Upper lobe of right lung (tissue), 1 donor: Measurements from ENCODE around the gene HOXD8. TPM values are rescaled to one million over a fixed set of nuclear protein-coding genes. Genes with fewer than 3 reads are reported as not detected.
A peak's percentile ranks its signal among the peaks of the same experiment; 100 is the strongest.

ENCODE experiments used
- ATAC-seq: fragments of 200-7000 bp; cut with Tn5 transposase; one replicate; pipeline ENCODE4 v1.9.1; 2020; ENCODE audit warnings: mild to moderate bottlenecking, moderate library complexity
- DNase-seq: peaks from one replicate; pipeline ENCODE4 v3.0.0-alpha.2; 2020
- H3K27ac ChIP-seq: fragments of 200-600 bp; one replicate; pipeline ENCODE4 v1.8.0; 2022
- H3K27me3 ChIP-seq: fragments of 200-600 bp; one replicate; pipeline ENCODE4 v1.8.0; 2022; ENCODE audit warnings: mild to moderate bottlenecking
- H3K36me3 ChIP-seq: fragments of 200-600 bp; one replicate; pipeline ENCODE4 v1.8.0; 2022
- H3K4me1 ChIP-seq: fragments of 200-600 bp; one replicate; pipeline ENCODE4 v1.8.0; 2022
- H3K4me3 ChIP-seq: fragments of 200-600 bp; one replicate; pipeline ENCODE4 v1.8.0; 2022; ENCODE audit warnings: mild to moderate bottlenecking
- H3K9me3 ChIP-seq: fragments of 200-600 bp; one replicate; pipeline ENCODE4 v1.8.0; 2022
- intact Hi-C: fragments of 100-400 bp; cut with DNase I; formaldehyde crosslinking; loops from one replicate; pipeline ENCODE4 v1.11.0; 2022
- total RNA-seq: library from RNA; stranded (reverse); fragmentation: NEBNext Ultra II Directional; extraction: Animal tissue kit (Norgen Biotek cat#: 25700); gene quantifications from one replicate; pipeline ENCODE4 v1.2.1, GENCODE V29; 2021
- TF ChIP-seq, protein P1 (sequence below): fragments of 200-600 bp; IDR thresholded peaks from one replicate; pipeline ENCODE4 v1.8.0; 2022; ENCODE audit warnings: antibody characterized with exemption
- donor health status: DM: no; HTN: yes; CAD: no; lungs with severe emphysema.

Gene HOXD8
- total RNA-seq, 1 donor from 2014 or later, result 2.6 TPM

DNA sequence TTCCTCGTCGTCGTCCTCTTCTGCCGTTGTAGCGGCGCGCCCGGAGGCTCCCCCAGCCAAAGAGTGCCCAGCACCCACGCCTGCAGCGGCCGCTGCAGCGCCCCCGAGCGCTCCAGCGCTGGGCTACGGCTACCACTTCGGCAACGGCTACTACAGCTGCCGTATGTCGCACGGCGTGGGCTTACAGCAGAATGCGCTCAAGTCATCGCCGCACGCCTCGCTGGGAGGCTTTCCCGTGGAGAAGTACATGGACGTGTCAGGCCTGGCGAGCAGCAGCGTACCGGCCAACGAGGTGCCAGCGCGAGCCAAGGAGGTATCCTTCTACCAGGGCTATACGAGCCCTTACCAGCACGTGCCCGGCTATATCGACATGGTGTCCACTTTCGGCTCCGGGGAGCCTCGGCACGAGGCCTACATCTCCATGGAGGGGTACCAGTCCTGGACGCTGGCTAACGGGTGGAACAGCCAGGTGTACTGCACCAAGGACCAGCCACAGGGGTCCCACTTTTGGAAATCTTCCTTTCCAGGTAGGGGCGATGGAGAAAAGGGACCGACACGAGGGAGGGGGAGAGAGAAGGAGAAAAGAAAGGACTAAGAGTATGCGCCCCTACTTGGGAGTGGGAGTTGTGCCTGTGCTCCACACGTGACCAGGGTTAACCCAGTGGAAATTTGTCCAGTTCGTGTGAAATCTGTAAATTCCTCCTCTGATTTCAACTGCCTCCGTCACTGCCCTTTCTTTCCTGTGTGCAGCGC is 36.2 kb upstream of the HOXD8 start:
- no peak for ATAC-seq
- Histone ChIP-seq H3K36me3 (no peaks in the 10 kb centered on the region), H3K4me1 (peaks cover 28% of the 10 kb centered on the region), H3K27ac (no peak overlapping the region), H3K9me3 (no peaks in the 10 kb centered on the region), H3K4me3 (no peak overlapping the region), H3K27me3 (peaks cover 99% of the 10 kb centered on the region)
- intact Hi-C loops, result no loop called here
- TF ChIP-seq, protein P1, sequence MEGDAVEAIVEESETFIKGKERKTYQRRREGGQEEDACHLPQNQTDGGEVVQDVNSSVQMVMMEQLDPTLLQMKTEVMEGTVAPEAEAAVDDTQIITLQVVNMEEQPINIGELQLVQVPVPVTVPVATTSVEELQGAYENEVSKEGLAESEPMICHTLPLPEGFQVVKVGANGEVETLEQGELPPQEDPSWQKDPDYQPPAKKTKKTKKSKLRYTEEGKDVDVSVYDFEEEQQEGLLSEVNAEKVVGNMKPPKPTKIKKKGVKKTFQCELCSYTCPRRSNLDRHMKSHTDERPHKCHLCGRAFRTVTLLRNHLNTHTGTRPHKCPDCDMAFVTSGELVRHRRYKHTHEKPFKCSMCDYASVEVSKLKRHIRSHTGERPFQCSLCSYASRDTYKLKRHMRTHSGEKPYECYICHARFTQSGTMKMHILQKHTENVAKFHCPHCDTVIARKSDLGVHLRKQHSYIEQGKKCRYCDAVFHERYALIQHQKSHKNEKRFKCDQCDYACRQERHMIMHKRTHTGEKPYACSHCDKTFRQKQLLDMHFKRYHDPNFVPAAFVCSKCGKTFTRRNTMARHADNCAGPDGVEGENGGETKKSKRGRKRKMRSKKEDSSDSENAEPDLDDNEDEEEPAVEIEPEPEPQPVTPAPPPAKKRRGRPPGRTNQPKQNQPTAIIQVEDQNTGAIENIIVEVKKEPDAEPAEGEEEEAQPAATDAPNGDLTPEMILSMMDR, result no peak
- no peak for DNase-seq

DNA sequence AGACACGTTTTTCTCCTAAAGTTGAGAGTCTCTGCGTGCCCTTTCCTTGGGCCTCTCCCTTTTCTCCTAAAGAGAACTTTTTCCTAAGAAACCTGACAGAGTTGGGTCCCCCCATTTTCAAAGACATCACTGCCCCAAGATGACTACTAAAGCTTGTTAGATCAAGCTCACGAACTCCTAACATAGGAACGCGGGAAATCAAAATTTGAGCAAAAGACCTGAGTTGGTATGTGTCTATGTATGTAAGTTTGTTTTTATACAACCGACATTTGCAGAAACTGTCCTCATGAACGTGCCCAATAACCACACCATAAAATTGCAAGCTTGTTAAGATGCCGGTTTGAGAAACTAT is 35.6 kb upstream of the HOXD8 start:
- ATAC-seq, result no peak
- no peaks in the 10 kb centered on the region for H3K36me3 ChIP-seq
- intact Hi-C loops, result no loop called here
- peaks cover 99% of the 10 kb centered on the region for H3K27me3 ChIP-seq
- no peak overlapping the region for H3K27ac ChIP-seq
- TF ChIP-seq, protein P1, result no peak
- no peak for DNase-seq
- peaks cover 25% of the 10 kb centered on the region for H3K4me1 ChIP-seq
- H3K4me3 ChIP-seq, result no peak overlapping the region
- no peaks in the 10 kb centered on the region for H3K9me3 ChIP-seq

DNA sequence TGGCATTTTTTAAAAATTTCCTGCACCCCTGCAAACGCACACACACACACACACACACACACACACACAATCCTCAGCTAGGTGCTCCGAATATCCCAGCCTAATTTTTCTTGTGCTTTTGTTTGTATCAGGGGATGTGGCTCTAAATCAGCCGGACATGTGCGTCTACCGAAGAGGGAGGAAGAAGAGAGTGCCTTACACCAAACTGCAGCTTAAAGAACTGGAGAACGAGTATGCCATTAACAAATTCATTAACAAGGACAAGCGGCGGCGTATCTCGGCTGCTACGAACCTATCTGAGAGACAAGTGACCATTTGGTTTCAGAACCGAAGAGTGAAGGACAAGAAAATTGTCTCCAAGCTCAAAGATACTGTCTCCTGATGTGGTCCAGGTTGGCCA is 35.2 kb upstream of the HOXD8 start:
- Histone ChIP-seq H3K4me3 (no peak overlapping the region), H3K4me1 (peaks cover 25% of the 10 kb centered on the region), H3K27ac (no peak overlapping the region), H3K9me3 (no peaks in the 10 kb centered on the region), H3K27me3 (peaks cover 99% of the 10 kb centered on the region), H3K36me3 (no peaks in the 10 kb centered on the region)
- TF ChIP-seq, protein P1, result no peak
- intact Hi-C loops, result no loop called here
- no peak for DNase-seq
- ATAC-seq, result no peak

DNA sequence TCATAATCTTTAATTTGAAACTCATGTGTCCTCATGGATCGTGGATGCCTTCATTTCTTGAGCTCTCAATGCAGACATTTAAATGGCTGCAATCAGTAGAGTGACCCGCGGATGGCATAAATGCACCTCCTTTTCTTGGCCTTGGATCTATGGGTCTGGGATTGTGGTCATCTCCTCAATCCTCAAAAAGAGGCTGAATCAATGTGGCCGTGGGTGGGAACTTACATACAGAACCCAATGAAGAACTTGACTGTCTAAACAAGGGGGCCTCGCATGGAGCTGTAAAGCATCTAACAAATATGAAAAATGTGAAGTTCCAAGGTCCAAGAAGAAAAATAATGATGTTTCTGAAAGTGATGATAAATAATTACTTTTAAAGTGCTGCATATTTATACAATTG is 34.1 kb upstream of the HOXD8 start:
- Histone ChIP-seq H3K4me1 (peaks cover 25% of the 10 kb centered on the region), H3K36me3 (no peaks in the 10 kb centered on the region), H3K27ac (no peak overlapping the region), H3K4me3 (no peak overlapping the region), H3K9me3 (no peaks in the 10 kb centered on the region), H3K27me3 (peaks cover 99% of the 10 kb centered on the region)
- TF ChIP-seq, protein P1, result no peak
- intact Hi-C loops, result no loop called here
- ATAC-seq, result no peak
- no peak for DNase-seq

DNA sequence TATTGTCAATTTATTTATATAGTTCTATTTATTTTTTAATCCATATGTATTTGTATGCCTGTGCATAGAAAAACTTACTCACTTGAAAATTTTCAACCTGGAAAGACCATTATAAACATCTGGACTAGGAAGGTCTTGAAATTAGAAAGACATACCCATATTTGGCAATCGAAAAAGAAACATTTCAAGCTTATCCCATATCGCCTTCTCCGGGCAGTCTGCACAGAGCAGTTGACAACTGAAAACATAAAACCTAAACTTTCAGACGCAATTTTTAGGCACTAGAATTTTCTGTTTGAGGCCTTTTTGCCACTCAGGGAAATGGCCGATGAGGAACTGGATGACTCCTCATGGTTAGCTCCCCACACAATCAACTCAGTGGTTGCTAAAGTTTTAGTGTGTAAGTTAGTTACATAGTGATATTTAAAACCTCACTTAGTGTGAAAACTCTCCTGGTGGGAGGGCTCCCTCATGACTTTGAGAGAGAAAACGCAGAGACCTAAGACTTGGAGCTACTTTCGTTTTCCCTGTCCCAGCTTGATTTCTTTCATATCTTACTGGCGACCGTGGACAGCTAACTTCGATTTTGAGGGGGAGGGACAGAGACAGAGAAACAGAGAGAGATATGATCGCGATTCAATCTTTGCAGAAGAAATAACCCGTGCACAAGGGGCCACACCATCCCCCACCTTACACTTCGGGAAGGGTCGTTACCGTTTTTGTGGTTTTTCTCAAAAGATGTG is 33.1 kb upstream of the HOXD8 start:
- intact Hi-C loops, result no loop called here
- TF ChIP-seq, protein P1, result no peak
- H3K9me3 ChIP-seq, result no peaks in the 10 kb centered on the region
- peaks cover 25% of the 10 kb centered on the region for H3K4me1 ChIP-seq
- no peak overlapping the region for H3K27ac ChIP-seq
- no peaks in the 10 kb centered on the region for H3K36me3 ChIP-seq
- H3K4me3 ChIP-seq, result peak overlapping the region; percentile 45
- no peak for DNase-seq
- ATAC-seq, result no peak
- H3K27me3 ChIP-seq, result peaks cover 99% of the 10 kb centered on the region
